Right renal cortex interstitium (tissue), 3 donors: ENCODE results near the gene ADIPOR2. TPM values are rescaled to one million over a fixed set of nuclear protein-coding genes. Genes with fewer than 3 reads are reported as not detected.
"Not testable (repeated sequence)": the region's sequence is repeated elsewhere in the genome, so short reads cannot be mapped to it uniquely, and the experiment has no call there.

ENCODE experiments used
- DNase-seq, 3 donors: peaks; one replicate each; pipeline ENCODE4 v3.0.0-alpha.2; 2013; ENCODE audit warnings: low read depth in 3 of 3, low spot score in 2 of 3
- polyA plus RNA-seq, 3 donors: library from polyadenylated mRNA; unstranded; fragments of 120-200 nt; gene quantifications; one replicate each; pipeline ENCODE4 v1.2.1, GENCODE V29; 2013; ENCODE audit not compliant: insufficient read length in 3 of 3

ADIPOR2 gene
- polyA plus RNA-seq, 3 donors: 49.3 to 52.2 (median 49.5) TPM

GRCh38 chr12:1731019-1731687, 40.3 kb downstream of the ADIPOR2 start:
- DNase-seq: no peak

GRCh38 chr12:1731688-1732078, 40.8 kb downstream of the ADIPOR2 start:
- DNase-seq: not testable (repeated sequence)

- DNase-seq: no peak
These were observed 42.0 kb downstream of the ADIPOR2 start for GRCh38 chr12:1732914-1733313.

GRCh38 chr12:1733712-1734111, 42.8 kb downstream of the ADIPOR2 start:
- not testable (repeated sequence) for DNase-seq

GRCh38 chr12:1737652-1738286, 46.9 kb downstream of the ADIPOR2 start:
- DNase-seq: no peak

GRCh38 chr12:1738446-1738845, 47.6 kb downstream of the ADIPOR2 start:
- DNase-seq: no peak

- DNase-seq: no peak
These were observed 48.5 kb downstream of the ADIPOR2 start for GRCh38 chr12:1739368-1739767.

GRCh38 chr12:1740161-1740948, 49.5 kb downstream of the ADIPOR2 start:
- peak; percentile 16 to 29 (median 19) for DNase-seq

- no peak for DNase-seq
These were observed 50.5 kb downstream of the ADIPOR2 start for GRCh38 chr12:1741154-1741949.

GRCh38 chr12:1744932-1745331, 54.1 kb downstream of the ADIPOR2 start:
- no peak for DNase-seq

GRCh38 chr12:1747609-1748008, 56.7 kb downstream of the ADIPOR2 start:
- DNase-seq: no peak

- DNase-seq: no peak
These were observed 58.1 kb downstream of the ADIPOR2 start for GRCh38 chr12:1749019-1749418.

GRCh38 chr12:1750300-1750699, 59.4 kb downstream of the ADIPOR2 start:
- no peak for DNase-seq

- no peak for DNase-seq
These were observed 67.5 kb downstream of the ADIPOR2 start for GRCh38 chr12:1758376-1758775.

GRCh38 chr12:1758887-1759286, 68.0 kb downstream of the ADIPOR2 start:
- no peak for DNase-seq

GRCh38 chr12:1760566-1761382, 69.9 kb downstream of the ADIPOR2 start:
- no peak for DNase-seq

GRCh38 chr12:1761857-1762256, 71.0 kb downstream of the ADIPOR2 start:
- no peak for DNase-seq

GRCh38 chr12:1763153-1763552, 72.3 kb downstream of the ADIPOR2 start:
- no peak for DNase-seq

GRCh38 chr12:1766110-1766509, 75.2 kb downstream of the ADIPOR2 start:
- no peak for DNase-seq
